ENCODE results near the gene NAA80. TPM values are rescaled to one million over a fixed set of nuclear protein-coding genes. Genes with fewer than 3 reads are reported as not detected.
A peak's percentile ranks its signal among the peaks of the same experiment; 100 is the strongest.

NAA80 gene
- total and polyA plus RNA-seq, 2 of the 13 experiments (the other 11 are each of a cell fraction or from before 2014, with no cell fraction given): 3.4 to 8.7 TPM

DNA sequence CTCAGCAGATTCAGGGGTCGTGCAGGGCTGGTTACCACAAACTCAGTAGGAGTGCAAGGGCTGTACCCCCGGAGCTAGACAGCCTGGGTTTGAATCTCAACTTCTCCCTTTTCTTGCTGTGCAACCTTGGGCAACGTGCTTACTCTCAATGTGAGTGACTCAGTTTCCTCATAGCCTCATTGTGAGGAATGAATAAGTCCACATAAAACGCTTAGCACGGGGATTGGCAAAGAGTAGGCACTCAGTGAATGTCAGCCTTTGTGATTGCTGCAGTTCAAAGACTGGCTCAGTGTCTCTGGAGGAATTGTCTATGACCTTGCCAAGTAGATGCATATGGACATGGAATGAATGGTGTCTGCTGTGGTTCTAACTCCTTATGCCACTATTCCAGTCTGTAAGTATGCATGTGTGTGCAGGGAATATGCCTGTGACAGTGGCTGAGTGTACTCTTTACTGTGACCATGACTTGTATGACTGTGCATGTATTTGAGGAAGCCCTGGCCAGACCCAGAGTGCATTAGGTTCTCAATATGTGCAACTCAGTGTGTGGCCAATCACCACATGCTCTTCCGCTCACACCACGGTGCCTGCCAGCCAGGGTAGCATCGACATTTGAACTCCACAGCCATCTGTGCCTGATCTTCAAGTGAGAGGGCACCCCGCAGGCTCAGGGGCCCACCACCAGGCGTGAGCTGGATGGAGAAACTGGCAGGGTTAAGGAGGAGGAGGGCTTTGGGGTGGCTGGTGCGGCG is 900 bp upstream of the NAA80 start (continued):
- TF ChIP-seq ZNF552 (CRISPR knock-in tag; IDR thresholded peaks at IDR 0.05; ENCODE audit: borderline replicate concordance) (no peak), GZF1 (CRISPR knock-in tag; IDR thresholded peaks at IDR 0.05) (no peak), RBM22 (optimal IDR thresholded peaks at IDR 0.05; ENCODE audit: low read length) (peak; percentile 28), SOX13 (IDR thresholded peaks at IDR 0.05) (no peak), SOX13 (CRISPR knock-in tag; conservative IDR thresholded peaks at IDR 0.05 in 1 of 2, IDR thresholded peaks at IDR 0.05 in 1 of 2) (no peak), ZSCAN5A (CRISPR knock-in tag; IDR thresholded peaks at IDR 0.05; ENCODE audit: borderline replicate concordance) (no peak), POLR2AphosphoS2 (IDR thresholded peaks at IDR 0.05; ENCODE audit: low read depth, low read length) (no peak), ZSCAN9 (CRISPR knock-in tag; IDR thresholded peaks at IDR 0.05; ENCODE audit: borderline replicate concordance) (no peak), RAD21 (CRISPR knock-in tag; IDR thresholded peaks at IDR 0.05) (no peak), ZSCAN22 (CRISPR knock-in tag; IDR thresholded peaks at IDR 0.05) (no peak), ZNF605 (CRISPR knock-in tag; IDR thresholded peaks at IDR 0.05) (peak; percentile 47; the same call in 1 of the 2 replicates), RFXAP (CRISPR knock-in tag; IDR thresholded peaks at IDR 0.05; ENCODE audit: borderline replicate concordance) (0 out of 2 replicates have a peak, but pooled peaks have one; percentile 7), TARDBP (CRISPR knock-in tag; IDR thresholded peaks at IDR 0.05) (no peak), MAX (IDR thresholded peaks at IDR 0.05) (no peak; the same call in none of the 2 replicates), ZBTB7A (CRISPR knock-in tag; IDR thresholded peaks at IDR 0.05) (no peak), MYC (CRISPR knock-in tag; IDR thresholded peaks at IDR 0.05; ENCODE audit: borderline replicate concordance) (no peak), ZNF607 (CRISPR knock-in tag; IDR thresholded peaks at IDR 0.05; ENCODE audit: borderline replicate concordance) (no peak)
- TF ChIP-seq, protein P1, sequence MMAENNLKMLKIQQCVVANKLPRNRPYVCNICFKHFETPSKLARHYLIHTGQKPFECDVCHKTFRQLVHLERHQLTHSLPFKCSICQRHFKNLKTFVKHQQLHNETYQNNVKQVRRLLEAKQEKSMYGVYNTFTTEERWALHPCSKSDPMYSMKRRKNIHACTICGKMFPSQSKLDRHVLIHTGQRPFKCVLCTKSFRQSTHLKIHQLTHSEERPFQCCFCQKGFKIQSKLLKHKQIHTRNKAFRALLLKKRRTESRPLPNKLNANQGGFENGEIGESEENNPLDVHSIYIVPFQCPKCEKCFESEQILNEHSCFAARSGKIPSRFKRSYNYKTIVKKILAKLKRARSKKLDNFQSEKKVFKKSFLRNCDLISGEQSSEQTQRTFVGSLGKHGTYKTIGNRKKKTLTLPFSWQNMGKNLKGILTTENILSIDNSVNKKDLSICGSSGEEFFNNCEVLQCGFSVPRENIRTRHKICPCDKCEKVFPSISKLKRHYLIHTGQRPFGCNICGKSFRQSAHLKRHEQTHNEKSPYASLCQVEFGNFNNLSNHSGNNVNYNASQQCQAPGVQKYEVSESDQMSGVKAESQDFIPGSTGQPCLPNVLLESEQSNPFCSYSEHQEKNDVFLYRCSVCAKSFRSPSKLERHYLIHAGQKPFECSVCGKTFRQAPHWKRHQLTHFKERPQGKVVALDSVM (CRISPR knock-in tag; IDR thresholded peaks at IDR 0.05): no peak
- TF ChIP-seq, protein P2, sequence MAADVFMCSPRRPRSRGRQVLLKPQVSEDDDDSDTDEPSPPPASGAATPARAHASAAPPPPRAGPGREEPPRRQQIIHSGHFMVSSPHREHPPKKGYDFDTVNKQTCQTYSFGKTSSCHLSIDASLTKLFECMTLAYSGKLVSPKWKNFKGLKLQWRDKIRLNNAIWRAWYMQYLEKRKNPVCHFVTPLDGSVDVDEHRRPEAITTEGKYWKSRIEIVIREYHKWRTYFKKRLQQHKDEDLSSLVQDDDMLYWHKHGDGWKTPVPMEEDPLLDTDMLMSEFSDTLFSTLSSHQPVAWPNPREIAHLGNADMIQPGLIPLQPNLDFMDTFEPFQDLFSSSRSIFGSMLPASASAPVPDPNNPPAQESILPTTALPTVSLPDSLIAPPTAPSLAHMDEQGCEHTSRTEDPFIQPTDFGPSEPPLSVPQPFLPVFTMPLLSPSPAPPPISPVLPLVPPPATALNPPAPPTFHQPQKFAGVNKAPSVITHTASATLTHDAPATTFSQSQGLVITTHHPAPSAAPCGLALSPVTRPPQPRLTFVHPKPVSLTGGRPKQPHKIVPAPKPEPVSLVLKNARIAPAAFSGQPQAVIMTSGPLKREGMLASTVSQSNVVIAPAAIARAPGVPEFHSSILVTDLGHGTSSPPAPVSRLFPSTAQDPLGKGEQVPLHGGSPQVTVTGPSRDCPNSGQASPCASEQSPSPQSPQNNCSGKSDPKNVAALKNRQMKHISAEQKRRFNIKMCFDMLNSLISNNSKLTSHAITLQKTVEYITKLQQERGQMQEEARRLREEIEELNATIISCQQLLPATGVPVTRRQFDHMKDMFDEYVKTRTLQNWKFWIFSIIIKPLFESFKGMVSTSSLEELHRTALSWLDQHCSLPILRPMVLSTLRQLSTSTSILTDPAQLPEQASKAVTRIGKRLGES (CRISPR knock-in tag; IDR thresholded peaks at IDR 0.05; ENCODE audit: borderline replicate concordance): no peak
- TF ChIP-seq, protein P3, sequence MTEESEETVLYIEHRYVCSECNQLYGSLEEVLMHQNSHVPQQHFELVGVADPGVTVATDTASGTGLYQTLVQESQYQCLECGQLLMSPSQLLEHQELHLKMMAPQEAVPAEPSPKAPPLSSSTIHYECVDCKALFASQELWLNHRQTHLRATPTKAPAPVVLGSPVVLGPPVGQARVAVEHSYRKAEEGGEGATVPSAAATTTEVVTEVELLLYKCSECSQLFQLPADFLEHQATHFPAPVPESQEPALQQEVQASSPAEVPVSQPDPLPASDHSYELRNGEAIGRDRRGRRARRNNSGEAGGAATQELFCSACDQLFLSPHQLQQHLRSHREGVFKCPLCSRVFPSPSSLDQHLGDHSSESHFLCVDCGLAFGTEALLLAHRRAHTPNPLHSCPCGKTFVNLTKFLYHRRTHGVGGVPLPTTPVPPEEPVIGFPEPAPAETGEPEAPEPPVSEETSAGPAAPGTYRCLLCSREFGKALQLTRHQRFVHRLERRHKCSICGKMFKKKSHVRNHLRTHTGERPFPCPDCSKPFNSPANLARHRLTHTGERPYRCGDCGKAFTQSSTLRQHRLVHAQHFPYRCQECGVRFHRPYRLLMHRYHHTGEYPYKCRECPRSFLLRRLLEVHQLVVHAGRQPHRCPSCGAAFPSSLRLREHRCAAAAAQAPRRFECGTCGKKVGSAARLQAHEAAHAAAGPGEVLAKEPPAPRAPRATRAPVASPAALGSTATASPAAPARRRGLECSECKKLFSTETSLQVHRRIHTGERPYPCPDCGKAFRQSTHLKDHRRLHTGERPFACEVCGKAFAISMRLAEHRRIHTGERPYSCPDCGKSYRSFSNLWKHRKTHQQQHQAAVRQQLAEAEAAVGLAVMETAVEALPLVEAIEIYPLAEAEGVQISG (CRISPR knock-in tag; IDR thresholded peaks at IDR 0.05): no peak
